Measurements from ENCODE around the gene FAM181A.

- no peak for TF ChIP-seq CTCF (IDR thresholded peaks at IDR 0.05)
- TF ChIP-seq POLR2A (IDR thresholded peaks at IDR 0.05): no peak
- TF ChIP-seq EP300 (IDR thresholded peaks at IDR 0.05): no peak
Observed at GRCh38 chr14:93946104-93946503, 19.0 kb downstream of the FAM181A start.

Measured in stomach (tissue), 4 donors.